Endothelial cell (in vitro differentiated cells): ENCODE measurements around the gene TNFRSF8. TPM values are rescaled to one million over a fixed set of nuclear protein-coding genes. Genes with fewer than 3 reads are reported as not detected.

Source experiments
- DNase-seq: peaks from one replicate; pipeline ENCODE4 v3.0.0; 2021; ENCODE audit warnings: low spot score
- H3K27ac Mint-ChIP-seq: one replicate; pipeline ENCODE4 v1.8.0; 2021; ENCODE audit warnings: mixed read lengths, inconsistent platforms; ENCODE audit not compliant: unreplicated experiment
- H3K27me3 Mint-ChIP-seq: one replicate; pipeline ENCODE4 v1.8.0; 2021; ENCODE audit warnings: mild to moderate bottlenecking, moderate library complexity, mixed read lengths, inconsistent platforms; ENCODE audit not compliant: unreplicated experiment
- H3K36me3 Mint-ChIP-seq: one replicate; pipeline ENCODE4 v1.8.0; 2021; ENCODE audit warnings: mild to moderate bottlenecking, low read depth, mixed read lengths, inconsistent platforms; ENCODE audit not compliant: unreplicated experiment
- H3K4me1 Mint-ChIP-seq: one replicate; pipeline ENCODE4 v1.8.0; 2021; ENCODE audit warnings: mild to moderate bottlenecking, mixed read lengths, inconsistent platforms; ENCODE audit not compliant: unreplicated experiment
- H3K4me3 Mint-ChIP-seq: one replicate; pipeline ENCODE4 v1.8.0; 2021; ENCODE audit warnings: mild to moderate bottlenecking, mixed read lengths, inconsistent platforms; ENCODE audit not compliant: unreplicated experiment
- H3K9me3 Mint-ChIP-seq: one replicate; pipeline ENCODE4 v1.8.0; 2021; ENCODE audit warnings: mixed read lengths, inconsistent platforms; ENCODE audit not compliant: unreplicated experiment
- CTCF ChIP-seq: fragments of 200-600 bp; sonication (generic); IDR thresholded peaks from one replicate; pipeline ENCODE4 v1.5.0; 2021; ENCODE audit warnings: antibody characterized with exemption; ENCODE audit not compliant: unreplicated experiment
- total RNA-seq: library from RNA; stranded (reverse); fragmentation: NEBNext Ultra II Directional; extraction: Animal tissue kit (Norgen Biotek cat#: 25700); gene quantifications from one replicate; pipeline ENCODE4 v1.2.1, GENCODE V29; 2021; ENCODE audit not compliant: unreplicated experiment

Gene TNFRSF8
- total RNA-seq, 1 donor from 2014 or later, result 1.9 TPM

- Mint-ChIP-seq H3K4me1 (peaks cover 76% of the 10 kb centered on the region), H3K4me3 (no peak overlapping the region), H3K27me3 (peaks cover 8% of the 10 kb centered on the region), H3K36me3 (peaks cover 36% of the 10 kb centered on the region), H3K27ac (no peak overlapping the region), H3K9me3 (no peaks in the 10 kb centered on the region)
- no peak for DNase-seq
- no peak for TF ChIP-seq CTCF
Observed at GRCh38 chr1:12179111-12179519, 116.0 kb downstream of the TNFRSF8 start.

- DNase-seq, result no peak
- peaks cover 74% of the 10 kb centered on the region for H3K4me1 Mint-ChIP-seq
Observed at GRCh38 chr1:12179676-12180075, 116.6 kb downstream of the TNFRSF8 start.

DNA sequence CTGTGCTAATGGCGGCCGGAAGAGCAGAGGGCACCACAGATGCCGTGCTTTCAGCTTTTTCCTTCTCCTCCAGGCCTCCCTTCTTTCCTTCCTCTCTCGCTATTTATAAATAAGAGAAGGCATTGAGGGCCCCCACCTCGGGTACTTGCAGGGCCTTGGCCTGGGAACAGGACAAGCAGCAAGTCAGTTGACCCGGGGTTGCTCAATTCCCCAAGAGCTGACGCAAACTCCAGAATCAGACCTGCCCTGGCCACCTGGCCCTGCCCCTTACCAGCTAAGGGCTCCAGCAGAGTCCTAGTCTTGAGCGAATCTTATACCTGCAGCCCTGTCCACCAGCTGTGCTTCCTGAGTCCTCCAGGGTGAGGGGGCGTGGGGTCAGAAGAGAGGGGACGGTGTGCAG is 117.2 kb downstream of the TNFRSF8 start:
- TF ChIP-seq CTCF, result no peak
- Mint-ChIP-seq H3K4me3 (no peak overlapping the region), H3K27me3 (peaks cover 8% of the 10 kb centered on the region), H3K36me3 (peaks cover 36% of the 10 kb centered on the region), H3K9me3 (no peaks in the 10 kb centered on the region), H3K4me1 (peaks cover 75% of the 10 kb centered on the region), H3K27ac (no peak overlapping the region)
- no peak for DNase-seq

More at GRCh38 chr1:12179676-12180075, 116.6 kb downstream of the TNFRSF8 start:
- Mint-ChIP-seq H3K27me3 (peaks cover 8% of the 10 kb centered on the region), H3K9me3 (no peaks in the 10 kb centered on the region), H3K36me3 (peaks cover 36% of the 10 kb centered on the region), H3K27ac (no peak overlapping the region), H3K4me3 (no peak overlapping the region)
- TF ChIP-seq CTCF, result no peak

- Mint-ChIP-seq H3K27me3 (peaks cover 10% of the 10 kb centered on the region), H3K9me3 (no peaks in the 10 kb centered on the region), H3K4me3 (no peak overlapping the region), H3K27ac (no peak overlapping the region), H3K36me3 (peaks cover 36% of the 10 kb centered on the region), H3K4me1 (peaks cover 76% of the 10 kb centered on the region)
- no peak for DNase-seq
- no peak for TF ChIP-seq CTCF
Observed at GRCh38 chr1:12180903-12181302, 117.8 kb downstream of the TNFRSF8 start.

- peaks cover 12% of the 10 kb centered on the region for H3K27me3 Mint-ChIP-seq
- no peak for DNase-seq
- H3K4me3 Mint-ChIP-seq, result no peak overlapping the region
- H3K27ac Mint-ChIP-seq, result no peak overlapping the region
- peaks cover 29% of the 10 kb centered on the region for H3K36me3 Mint-ChIP-seq
- peaks cover 76% of the 10 kb centered on the region for H3K4me1 Mint-ChIP-seq
- no peaks in the 10 kb centered on the region for H3K9me3 Mint-ChIP-seq
- no peak for TF ChIP-seq CTCF
Observed at GRCh38 chr1:12181568-12181967, 118.5 kb downstream of the TNFRSF8 start.
